HepG2 (cell line): ENCODE measurements around the gene ST13. TPM values are rescaled to one million over a fixed set of nuclear protein-coding genes. Genes with fewer than 3 reads are reported as not detected.

Source experiments
- ATAC-seq: fragments of 200-7000 bp; cut with Tn5 transposase; 3 replicates; pipeline ENCODE4 v1.9.1; 2020; ENCODE audit warnings: mild to moderate bottlenecking, moderate library complexity
- BruUV-seq: library from RNA; stranded (reverse); fragments of 400-500 nt; replicated peaks from 2 replicates; lab custom pipeline; 2021; lab: Mats Ljungman, UMichigan
- CTCF ChIA-PET: fragments of 300-600 bp; formaldehyde crosslinking; extraction: SDS; loops from one replicate; lab custom pipeline; 2021; ENCODE audit warnings: low total read pairs, inconsistent platforms, low intra/inter-chr PET ratio; lab: Yijun Ruan, JAX
- POLR2A ChIA-PET: fragments of 350-600 bp; sonication (Branson Sonifier 250); formaldehyde crosslinking; loops from one replicate; lab custom pipeline; 2020; ENCODE audit warnings: antibody characterized with exemption, inconsistent platforms; lab: Yijun Ruan, JAX
- DNase-seq: peaks from one replicate; pipeline ENCODE4 v3.0.0-alpha.2; 2015; ENCODE audit warnings: low spot score
- FAIRE-seq: peaks from 3 replicates; lab custom pipeline; 2011; peaks lifted over from hg19 to GRCh38; lab: Jason Lieb, UNC
- H2AFZ ChIP-seq: one replicate; pipeline ENCODE4 v1.6.1; 2011; ENCODE audit warnings: low read length, inconsistent platforms
- H3K27ac ChIP-seq: fragments of 300-600 bp; 3 replicates; pipeline ENCODE4 v1.8.0; 2011; ENCODE audit warnings: mixed run types, mild to moderate bottlenecking, mixed read lengths, low read length, inconsistent platforms; ENCODE audit not compliant: insufficient read depth; ENCODE audit errors: extremely low read length
- H3K27me3 ChIP-seq, 2 experiments: fragments of 200-600 bp in 1 of 2; 2 replicates in 1 of 2; 3 replicates in 1 of 2; pipeline versions ENCODE4 v1.6.0 to v1.8.0; 2011; ENCODE audit warnings: low read length in 2 of 2, mild to moderate bottlenecking in 2 of 2, moderate library complexity in 2 of 2, inconsistent platforms in 1 of 2; ENCODE audit not compliant: insufficient read depth in 2 of 2, control insufficient read depth in 1 of 2
- H3K36me3 ChIP-seq, 2 experiments: fragments of 200-600 bp in 1 of 2; replicated peaks in 1 of 2; 2 replicates in 1 of 2; 3 replicates in 1 of 2; pipeline versions ENCODE4 v1.5.1 to v1.8.0; 2011; ENCODE audit warnings: low read length in 2 of 2, inconsistent platforms in 1 of 2; ENCODE audit not compliant: insufficient read depth in 2 of 2, control insufficient read depth in 1 of 2
- H3K4me1 ChIP-seq: 2 replicates; pipeline ENCODE4 v1.5.1; 2012; ENCODE audit warnings: low read length, inconsistent platforms; ENCODE audit not compliant: insufficient read depth
- H3K4me2 ChIP-seq: 2 replicates; pipeline ENCODE4 v1.6.0; 2011; ENCODE audit warnings: low read depth, low read length, inconsistent platforms
- H3K4me3 ChIP-seq, 3 experiments: fragments of 200-600 bp in 1 of 3; sonication (generic), shearing (Covaris generic) in 1 of 3; replicated peaks in 1 of 3; 2 replicates each; pipeline ENCODE4 v1.5.1; 2011 to 2016; ENCODE audit warnings: low read length in 3 of 3, inconsistent platforms in 2 of 3, low read depth in 2 of 3, mild to moderate bottlenecking in 2 of 3, control low read depth in 1 of 3, mixed read lengths in 1 of 3; ENCODE audit not compliant: insufficient read depth in 1 of 3
- H3K79me2 ChIP-seq: one replicate; pipeline ENCODE4 v1.6.1; 2011; ENCODE audit warnings: low read length, inconsistent platforms; ENCODE audit not compliant: insufficient read depth
- H3K9ac ChIP-seq: 2 replicates; pipeline ENCODE4 v1.6.0; 2011; ENCODE audit warnings: mild to moderate bottlenecking, low read depth, low read length, inconsistent platforms; ENCODE audit not compliant: insufficient read depth
- H3K9me3 ChIP-seq: 2 replicates; pipeline ENCODE4 v1.5.1; 2012; ENCODE audit warnings: mild to moderate bottlenecking, low read length
- H4K20me1 ChIP-seq: 2 replicates; pipeline ENCODE4 v1.6.0; 2011; ENCODE audit warnings: inconsistent platforms, mild to moderate bottlenecking, low read length, moderate library complexity; ENCODE audit not compliant: insufficient read depth
- ISX ChIP-seq: sonication (generic); formaldehyde crosslinking; conservative IDR thresholded peaks from 2 replicates; pipeline ENCODE4 v1.5.0; 2020; ENCODE audit warnings: missing genetic modification reagents
- MXI1 ChIP-seq: IDR thresholded peaks from 3 replicates; pipeline ENCODE4 v1.6.1; 2012; ENCODE audit warnings: low read depth, low read length, inconsistent platforms, borderline replicate concordance
- NFKBIZ ChIP-seq: IDR thresholded peaks from 2 replicates; pipeline ENCODE4 v1.6.1; 2018; ENCODE audit warnings: missing genetic modification reagents, missing compliant biosample characterization
- PAX8 ChIP-seq: sonication (generic); formaldehyde crosslinking; IDR thresholded peaks from 2 replicates; pipeline ENCODE4 v1.8.0; 2022; ENCODE audit warnings: mild to moderate bottlenecking, missing genetic modification reagents, borderline replicate concordance
- TEAD3 ChIP-seq: optimal IDR thresholded peaks from 2 replicates; pipeline ENCODE3; 2016; ENCODE audit warnings: borderline replicate concordance
- ZFX ChIP-seq: sonication (generic); formaldehyde crosslinking; IDR thresholded peaks from 2 replicates; pipeline ENCODE4 v1.4.0; 2020; ENCODE audit warnings: mild to moderate bottlenecking, low read depth, missing genetic modification reagents, moderate library complexity
- ZNF230 ChIP-seq: sonication (generic); formaldehyde crosslinking; IDR thresholded peaks from 2 replicates; pipeline ENCODE4 v1.4.0; 2020; ENCODE audit warnings: mild to moderate bottlenecking, missing genetic modification reagents
- WGBS: methylation state at CpG from one replicate; pipeline ENCODE4 v1.1.6; 2017; ENCODE audit warnings: low lambda C conversion rate; 5-methylcytosine and 5-hydroxymethylcytosine counted together
- in situ Hi-C: cut with HindIII; loops from 2 replicates; pipeline ENCODE4 v1.10.0; 2017; ENCODE audit warnings: low pct_unique_long_range_greater_than_20kb; ENCODE audit not compliant: extremely low pct_ligation_motif_present
- intact Hi-C: fragments of 100-400 bp; cut with micrococcal nuclease; formaldehyde crosslinking; loops from one replicate; pipeline ENCODE4 v1.10.0; 2022; ENCODE audit not compliant: unreplicated experiment
- polyA plus RNA-seq, 8 experiments: library from polyadenylated mRNA; depleted of rRNA in 3 of 8; stranded (reverse) in 7 of 8; unstranded in 1 of 8; fragments of >200 nt; fragmentation: Illumina TruSeq in 4 of 8; extraction: Trizol in 4 of 8; gene quantifications; 2 replicates each; pipeline versions ENCODE4 v1.2.1 to v1.2.3, GENCODE V29; 2011 to 2016; ENCODE audit warnings: low read depth in 4 of 8, missing spikeins in 1 of 8, mixed read lengths in 1 of 8; ENCODE audit not compliant: insufficient read depth in 1 of 8
- total RNA-seq, 5 experiments: library from RNA; depleted of rRNA; stranded (reverse); fragments of >200 nt; fragmentation: Illumina TruSeq; extraction: Trizol; gene quantifications; 2 replicates each; pipeline ENCODE4 v1.2.3, GENCODE V29; 2016; ENCODE audit warnings: low read depth in 1 of 5
- TF ChIP-seq, protein P1 (sequence below): sonication (generic); formaldehyde crosslinking; IDR thresholded peaks from 2 replicates; pipeline ENCODE4 v1.4.0; 2020; ENCODE audit warnings: missing genetic modification reagents, borderline replicate concordance
- TF ChIP-seq, protein P2 (sequence below): sonication (generic); formaldehyde crosslinking; IDR thresholded peaks from 2 replicates; pipeline ENCODE4 v1.8.0; 2022; ENCODE audit warnings: missing genetic modification reagents, low read depth, mild to moderate bottlenecking, borderline replicate concordance

Gene ST13
- total and polyA plus RNA-seq, 2 of the 13 experiments (the other 11 are each of a cell fraction or from before 2014, with no cell fraction given): 110 to 274 TPM

DNA sequence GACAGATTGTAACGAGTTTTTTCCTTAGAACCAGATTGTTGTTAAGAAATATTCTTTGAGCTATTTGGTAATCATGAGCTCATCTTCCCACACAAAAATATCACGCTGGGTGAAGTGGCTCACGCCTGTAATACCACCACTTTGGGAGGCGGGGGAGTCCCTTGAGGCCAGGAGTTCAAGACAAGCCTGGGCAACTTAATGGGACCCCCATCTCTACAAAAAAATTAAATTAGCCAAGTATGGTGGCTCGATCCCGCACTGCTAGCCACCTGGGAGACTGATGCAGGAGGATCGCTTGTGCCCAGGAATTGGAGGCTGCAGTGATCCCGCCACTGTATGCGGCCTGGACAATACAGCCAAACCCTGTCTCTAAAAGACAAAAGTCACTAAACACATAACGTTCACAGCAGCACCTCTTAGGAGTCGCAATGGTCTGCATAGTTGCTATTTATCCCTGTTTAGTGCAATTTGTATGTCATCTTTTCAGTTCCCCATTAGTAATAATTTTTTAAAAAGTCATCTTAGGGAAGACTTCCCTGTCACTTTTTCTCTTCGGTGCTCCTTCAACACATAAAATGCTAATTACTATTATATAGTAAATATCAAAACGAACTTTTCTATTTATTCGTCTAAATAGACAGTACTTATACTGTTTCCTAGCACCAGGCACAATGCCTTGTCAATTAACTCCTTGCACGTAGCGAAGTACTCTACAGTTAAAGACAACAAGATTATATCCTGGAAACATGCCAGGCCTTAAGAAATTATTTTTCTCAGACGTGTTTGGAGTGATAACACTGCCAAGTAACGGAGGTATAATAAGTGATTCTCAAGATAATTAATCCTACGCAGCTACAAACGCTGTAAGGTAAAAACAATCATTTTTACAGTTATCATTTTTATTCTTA is 1.1 kb downstream of the ST13 start (continued):
- TF ChIP-seq, protein P1, sequence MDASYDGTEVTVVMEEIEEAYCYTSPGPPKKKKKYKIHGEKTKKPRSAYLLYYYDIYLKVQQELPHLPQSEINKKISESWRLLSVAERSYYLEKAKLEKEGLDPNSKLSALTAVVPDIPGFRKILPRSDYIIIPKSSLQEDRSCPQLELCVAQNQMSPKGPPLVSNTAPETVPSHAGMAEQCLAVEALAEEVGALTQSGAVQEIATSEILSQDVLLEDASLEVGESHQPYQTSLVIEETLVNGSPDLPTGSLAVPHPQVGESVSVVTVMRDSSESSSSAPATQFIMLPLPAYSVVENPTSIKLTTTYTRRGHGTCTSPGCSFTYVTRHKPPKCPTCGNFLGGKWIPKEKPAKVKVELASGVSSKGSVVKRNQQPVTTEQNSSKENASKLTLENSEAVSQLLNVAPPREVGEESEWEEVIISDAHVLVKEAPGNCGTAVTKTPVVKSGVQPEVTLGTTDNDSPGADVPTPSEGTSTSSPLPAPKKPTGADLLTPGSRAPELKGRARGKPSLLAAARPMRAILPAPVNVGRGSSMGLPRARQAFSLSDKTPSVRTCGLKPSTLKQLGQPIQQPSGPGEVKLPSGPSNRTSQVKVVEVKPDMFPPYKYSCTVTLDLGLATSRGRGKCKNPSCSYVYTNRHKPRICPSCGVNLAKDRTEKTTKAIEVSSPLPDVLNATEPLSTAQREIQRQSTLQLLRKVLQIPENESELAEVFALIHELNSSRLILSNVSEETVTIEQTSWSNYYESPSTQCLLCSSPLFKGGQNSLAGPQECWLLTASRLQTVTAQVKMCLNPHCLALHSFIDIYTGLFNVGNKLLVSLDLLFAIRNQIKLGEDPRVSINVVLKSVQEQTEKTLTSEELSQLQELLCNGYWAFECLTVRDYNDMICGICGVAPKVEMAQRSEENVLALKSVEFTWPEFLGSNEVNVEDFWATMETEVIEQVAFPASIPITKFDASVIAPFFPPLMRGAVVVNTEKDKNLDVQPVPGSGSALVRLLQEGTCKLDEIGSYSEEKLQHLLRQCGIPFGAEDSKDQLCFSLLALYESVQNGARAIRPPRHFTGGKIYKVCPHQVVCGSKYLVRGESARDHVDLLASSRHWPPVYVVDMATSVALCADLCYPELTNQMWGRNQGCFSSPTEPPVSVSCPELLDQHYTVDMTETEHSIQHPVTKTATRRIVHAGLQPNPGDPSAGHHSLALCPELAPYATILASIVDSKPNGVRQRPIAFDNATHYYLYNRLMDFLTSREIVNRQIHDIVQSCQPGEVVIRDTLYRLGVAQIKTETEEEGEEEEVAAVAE: no peak
- no peak for TF ChIP-seq MXI1

DNA sequence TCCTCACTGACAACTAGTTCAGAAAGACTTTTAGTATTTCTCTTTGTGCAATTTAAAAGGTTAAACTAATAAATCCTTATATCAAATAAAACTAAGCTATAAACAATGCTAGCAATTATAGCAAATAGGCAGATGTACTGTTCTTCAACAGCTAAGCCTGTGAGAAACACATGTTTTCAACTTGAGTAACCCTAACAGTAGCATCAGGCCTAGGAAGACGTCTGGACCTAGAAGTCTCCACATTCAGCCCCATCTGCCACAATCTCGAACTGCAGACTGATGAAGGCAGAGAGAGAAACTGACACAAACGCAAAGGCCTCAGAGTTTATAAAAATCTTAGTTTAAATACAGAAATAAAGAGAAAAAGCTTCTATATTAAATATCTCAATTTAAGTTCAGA is 2.5 kb downstream of the ST13 start:
- Histone ChIP-seq H3K79me2 (peaks cover 88% of the 10 kb centered on the region), H3K27ac (peak overlapping the region; percentile 96), H3K27me3 (no peaks in the 10 kb centered on the region; a peak in 1 of 5 replicates), H3K36me3 (peaks cover 1 to 21% of the 10 kb centered on the region in 2 experiments; a peak in 3 of 5 replicates), H3K9me3 (no peaks in the 10 kb centered on the region), H3K4me2 (peak overlapping the region; percentile 92), H2AFZ (no peak overlapping the region), H3K9ac (peak overlapping the region; percentile 98), H4K20me1 (peaks cover 10% of the 10 kb centered on the region), H3K4me1 (peaks cover 52% of the 10 kb centered on the region), H3K4me3 (peak overlapping the region; percentile 85 to 96 (median 90); a peak in 5 of 6 replicates)
- in situ Hi-C loops (no loop called here), intact Hi-C loops (no loop called here)
- ATAC-seq (no peak), FAIRE-seq (no peak), DNase-seq (no peak)
- ChIA-PET CTCF (no interaction called here), POLR2A (interaction anchor here (1.2 to 1.3 kb wide), 2 partner anchors 27 to 35 kb away, joined by 3 read pairs; partner anchors contain the start of gene SLC25A17)
- TF ChIP-seq NFKBIZ (no peak), ISX (CRISPR knock-in tag) (0 out of 2 replicates have a peak, but pooled peaks have one; percentile 24), ZFX (CRISPR knock-in tag) (0 out of 2 replicates have a peak, but pooled peaks have one; percentile 28), ZNF230 (CRISPR knock-in tag) (no peak), TEAD3 (CRISPR knock-in tag) (no peak), PAX8 (CRISPR knock-in tag) (no peak)
- TF ChIP-seq, protein P2, sequence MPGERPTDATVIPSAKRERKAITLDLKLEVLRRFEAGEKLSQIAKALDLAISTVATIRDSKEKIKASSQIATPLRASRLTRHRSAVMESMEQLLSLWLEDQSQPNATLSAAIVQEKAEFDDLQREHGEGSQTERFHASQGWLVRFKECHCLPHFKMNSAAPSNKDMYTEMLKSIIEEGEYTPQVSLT (CRISPR knock-in tag): no peak
- no TSS peak for BruUV-seq
- WGBS: 16% methylated on average over 3 of the region's 3 CpGs
